Transverse colon (tissue), 4 donors: Measurements from ENCODE around the gene FDCSP.

Source experiments
- EP300 ChIP-seq: sonication (generic); formaldehyde crosslinking; IDR thresholded peaks from one replicate; pipeline ENCODE4 v1.6.1; 2017; ENCODE audit warnings: antibody characterized with exemption, low read depth
- POLR2A ChIP-seq: fragments of 450-650 bp; IDR thresholded peaks from one replicate; pipeline ENCODE4 v1.6.1; 2016; ENCODE audit warnings: antibody characterized with exemption, mild to moderate bottlenecking, moderate library complexity
- POLR2AphosphoS5 ChIP-seq, 3 donors: sonication (generic); formaldehyde crosslinking; IDR thresholded peaks; one replicate each; pipeline ENCODE4 v1.6.1; 2016; ENCODE audit warnings: antibody characterized with exemption in 3 of 3
- TF ChIP-seq, protein P1 (sequence below), 5 experiments: fragments of 200-600 bp in 3 of 5; fragments of 450-650 bp in 2 of 5; sonication (generic) in 3 of 5; IDR thresholded peaks; 1 replicate in 2 of 5; 2 replicates in 3 of 5; pipeline ENCODE4 v1.5.1; 2016 to 2017; ENCODE audit warnings: antibody characterized with exemption in 5 of 5, inconsistent platforms in 3 of 5, mild to moderate bottlenecking in 2 of 5, moderate library complexity in 1 of 5

DNA sequence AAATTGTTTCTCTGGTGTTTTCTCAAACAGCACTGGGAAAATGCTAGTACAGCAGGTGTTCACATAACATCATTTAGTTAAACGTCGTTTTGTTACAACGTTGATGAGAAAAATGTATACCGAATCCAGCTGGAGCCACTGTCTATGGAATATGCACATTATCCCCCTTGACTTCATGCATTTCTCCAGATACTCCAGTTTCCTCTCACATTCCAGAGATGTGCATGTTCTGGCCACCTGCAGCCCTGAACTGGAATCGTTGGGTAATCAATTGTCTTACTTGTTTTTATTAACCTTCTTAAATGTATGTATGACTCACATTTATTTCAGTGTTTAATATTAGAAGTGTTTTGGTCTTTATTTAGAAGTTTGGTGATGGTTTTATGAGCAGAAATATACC is 48.8 kb upstream of the FDCSP start:
- TF ChIP-seq, protein P1, sequence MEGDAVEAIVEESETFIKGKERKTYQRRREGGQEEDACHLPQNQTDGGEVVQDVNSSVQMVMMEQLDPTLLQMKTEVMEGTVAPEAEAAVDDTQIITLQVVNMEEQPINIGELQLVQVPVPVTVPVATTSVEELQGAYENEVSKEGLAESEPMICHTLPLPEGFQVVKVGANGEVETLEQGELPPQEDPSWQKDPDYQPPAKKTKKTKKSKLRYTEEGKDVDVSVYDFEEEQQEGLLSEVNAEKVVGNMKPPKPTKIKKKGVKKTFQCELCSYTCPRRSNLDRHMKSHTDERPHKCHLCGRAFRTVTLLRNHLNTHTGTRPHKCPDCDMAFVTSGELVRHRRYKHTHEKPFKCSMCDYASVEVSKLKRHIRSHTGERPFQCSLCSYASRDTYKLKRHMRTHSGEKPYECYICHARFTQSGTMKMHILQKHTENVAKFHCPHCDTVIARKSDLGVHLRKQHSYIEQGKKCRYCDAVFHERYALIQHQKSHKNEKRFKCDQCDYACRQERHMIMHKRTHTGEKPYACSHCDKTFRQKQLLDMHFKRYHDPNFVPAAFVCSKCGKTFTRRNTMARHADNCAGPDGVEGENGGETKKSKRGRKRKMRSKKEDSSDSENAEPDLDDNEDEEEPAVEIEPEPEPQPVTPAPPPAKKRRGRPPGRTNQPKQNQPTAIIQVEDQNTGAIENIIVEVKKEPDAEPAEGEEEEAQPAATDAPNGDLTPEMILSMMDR (IDR thresholded peaks at IDR 0.05): no peak
- no peak for TF ChIP-seq POLR2A
- no peak for TF ChIP-seq EP300
- TF ChIP-seq POLR2AphosphoS5 (IDR thresholded peaks at IDR 0.05): no peak
